ENCODE results near the gene SYPL1. TPM values are rescaled to one million over a fixed set of nuclear protein-coding genes. Genes with fewer than 3 reads are reported as not detected.

Gene SYPL1
- total RNA-seq, 1 experiment from 2014 or later: 47.5 TPM

DNA sequence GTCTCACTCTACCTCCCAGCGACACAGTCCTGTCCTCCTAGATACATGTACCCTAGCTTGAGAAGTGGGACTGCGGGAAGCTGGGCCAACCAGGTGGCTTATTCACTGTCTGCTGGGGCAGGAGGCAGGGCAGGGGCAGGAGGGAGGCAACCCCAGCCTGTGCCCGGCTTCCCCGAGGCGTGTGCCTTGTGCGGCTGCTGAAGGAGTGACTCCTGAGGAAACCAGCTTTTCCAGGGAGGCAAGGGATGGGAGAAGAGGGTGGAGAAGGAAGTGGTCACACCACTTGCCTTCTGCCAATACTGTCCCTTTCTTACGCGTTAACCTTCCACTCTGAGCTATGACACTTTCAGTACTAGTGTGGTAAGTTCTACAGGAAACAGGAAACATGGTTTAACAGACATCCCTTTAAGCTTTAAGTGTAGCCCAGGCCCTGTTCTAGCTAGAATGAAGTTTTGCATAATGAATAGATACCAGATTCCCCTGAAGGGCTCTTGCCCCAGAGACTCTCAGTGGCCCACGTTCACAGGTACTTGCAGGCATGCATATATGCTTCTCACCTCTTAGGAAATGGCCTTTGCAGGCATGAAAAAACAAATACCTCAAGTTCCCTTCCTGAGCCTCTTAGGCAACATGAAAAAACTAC is 40.6 kb downstream of the SYPL1 start:
- H3K27me3 ChIP-seq: no peaks in the 10 kb centered on the region
- H3K4me3 ChIP-seq: no peak overlapping the region
- H3K36me3 ChIP-seq: no peaks in the 10 kb centered on the region
- H3K9me3 ChIP-seq (replicated peaks): no peaks in the 10 kb centered on the region
- H3K27ac ChIP-seq: no peak overlapping the region
- H3K4me1 ChIP-seq: peaks cover 15% of the 10 kb centered on the region
- no peak for DNase-seq

- no peak for DNase-seq
- no peaks in the 10 kb centered on the region for H3K36me3 ChIP-seq
- no peaks in the 10 kb centered on the region for H3K27me3 ChIP-seq
- peaks cover 16% of the 10 kb centered on the region for H3K4me1 ChIP-seq
- H3K4me3 ChIP-seq: no peak overlapping the region
- H3K9me3 ChIP-seq (replicated peaks): no peaks in the 10 kb centered on the region
- no peak overlapping the region for H3K27ac ChIP-seq
Measured at GRCh38 chr7:106070567-106071254, 41.4 kb downstream of the SYPL1 start.

- H3K4me1 ChIP-seq: peaks cover 19% of the 10 kb centered on the region
- H3K27ac ChIP-seq: no peak overlapping the region
- no peaks in the 10 kb centered on the region for H3K9me3 ChIP-seq (replicated peaks)
- no peaks in the 10 kb centered on the region for H3K27me3 ChIP-seq
- DNase-seq: no peak
- no peaks in the 10 kb centered on the region for H3K36me3 ChIP-seq
- H3K4me3 ChIP-seq: no peak overlapping the region
Measured at GRCh38 chr7:106070201-106070551, 41.9 kb downstream of the SYPL1 start.

GRCh38 chr7:106069471-106070200 is 42.5 kb downstream of the SYPL1 start:
- Histone ChIP-seq H3K36me3 (no peaks in the 10 kb centered on the region), H3K9me3 (replicated peaks) (no peaks in the 10 kb centered on the region), H3K27me3 (no peaks in the 10 kb centered on the region), H3K4me1 (peaks cover 21% of the 10 kb centered on the region), H3K4me3 (no peak overlapping the region), H3K27ac (no peak overlapping the region)
- no peak for DNase-seq

- H3K4me1 ChIP-seq: peaks cover 25% of the 10 kb centered on the region
- H3K36me3 ChIP-seq: no peaks in the 10 kb centered on the region
- no peak overlapping the region for H3K4me3 ChIP-seq
- H3K27me3 ChIP-seq: no peaks in the 10 kb centered on the region
- DNase-seq: no peak
- H3K9me3 ChIP-seq (replicated peaks): no peaks in the 10 kb centered on the region
- no peak overlapping the region for H3K27ac ChIP-seq
Measured at GRCh38 chr7:106068986-106069385, 43.1 kb downstream of the SYPL1 start.

DNA sequence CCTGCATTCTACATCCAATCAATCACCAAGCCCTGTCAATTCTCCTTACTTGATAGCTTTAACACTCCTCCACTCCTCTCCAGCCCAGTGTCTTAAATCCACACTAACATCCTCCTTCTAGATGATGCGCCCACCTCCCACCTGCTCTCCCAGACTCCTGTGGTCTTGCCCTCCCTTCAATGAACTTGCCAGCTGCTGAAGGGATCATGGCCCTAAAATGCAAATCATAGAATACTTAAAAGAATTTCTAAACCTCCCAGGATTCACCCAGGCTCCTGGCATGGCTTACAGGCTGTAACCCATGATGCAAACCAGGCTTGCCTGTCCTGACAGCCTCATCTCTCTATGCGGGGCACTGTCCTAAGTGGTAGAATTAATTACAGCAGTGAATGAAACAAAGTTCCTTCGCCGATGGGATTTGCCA is 43.6 kb downstream of the SYPL1 start:
- DNase-seq: no peak
- no peak overlapping the region for H3K4me3 ChIP-seq
- H3K4me1 ChIP-seq: peaks cover 25% of the 10 kb centered on the region
- no peaks in the 10 kb centered on the region for H3K36me3 ChIP-seq
- H3K9me3 ChIP-seq (replicated peaks): no peaks in the 10 kb centered on the region
- no peak overlapping the region for H3K27ac ChIP-seq
- 0 out of 2 replicates have a peak, but pooled peaks cover 2% of the 10 kb centered on the region for H3K27me3 ChIP-seq

DNA sequence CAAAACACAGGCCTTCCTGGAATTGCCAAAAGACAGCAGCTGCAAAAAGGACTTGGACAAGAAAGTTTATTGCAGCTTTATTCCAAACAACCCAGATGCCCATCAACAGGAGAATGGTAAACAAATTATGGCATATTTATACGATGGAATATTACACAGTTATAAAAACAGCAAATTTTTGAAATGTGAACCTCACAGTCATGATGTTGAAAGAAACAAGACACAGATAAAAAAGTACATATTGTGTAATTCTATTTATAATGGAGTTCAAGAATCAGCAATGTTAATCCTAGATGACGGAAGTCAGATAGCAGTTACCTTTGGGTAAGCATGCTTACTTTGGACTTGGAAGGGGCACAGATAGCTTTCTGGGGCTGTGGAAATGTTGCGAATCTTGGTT is 44.4 kb downstream of the SYPL1 start:
- Histone ChIP-seq H3K4me1 (peaks cover 25% of the 10 kb centered on the region), H3K36me3 (no peaks in the 10 kb centered on the region), H3K9me3 (replicated peaks) (no peaks in the 10 kb centered on the region)

DNA sequence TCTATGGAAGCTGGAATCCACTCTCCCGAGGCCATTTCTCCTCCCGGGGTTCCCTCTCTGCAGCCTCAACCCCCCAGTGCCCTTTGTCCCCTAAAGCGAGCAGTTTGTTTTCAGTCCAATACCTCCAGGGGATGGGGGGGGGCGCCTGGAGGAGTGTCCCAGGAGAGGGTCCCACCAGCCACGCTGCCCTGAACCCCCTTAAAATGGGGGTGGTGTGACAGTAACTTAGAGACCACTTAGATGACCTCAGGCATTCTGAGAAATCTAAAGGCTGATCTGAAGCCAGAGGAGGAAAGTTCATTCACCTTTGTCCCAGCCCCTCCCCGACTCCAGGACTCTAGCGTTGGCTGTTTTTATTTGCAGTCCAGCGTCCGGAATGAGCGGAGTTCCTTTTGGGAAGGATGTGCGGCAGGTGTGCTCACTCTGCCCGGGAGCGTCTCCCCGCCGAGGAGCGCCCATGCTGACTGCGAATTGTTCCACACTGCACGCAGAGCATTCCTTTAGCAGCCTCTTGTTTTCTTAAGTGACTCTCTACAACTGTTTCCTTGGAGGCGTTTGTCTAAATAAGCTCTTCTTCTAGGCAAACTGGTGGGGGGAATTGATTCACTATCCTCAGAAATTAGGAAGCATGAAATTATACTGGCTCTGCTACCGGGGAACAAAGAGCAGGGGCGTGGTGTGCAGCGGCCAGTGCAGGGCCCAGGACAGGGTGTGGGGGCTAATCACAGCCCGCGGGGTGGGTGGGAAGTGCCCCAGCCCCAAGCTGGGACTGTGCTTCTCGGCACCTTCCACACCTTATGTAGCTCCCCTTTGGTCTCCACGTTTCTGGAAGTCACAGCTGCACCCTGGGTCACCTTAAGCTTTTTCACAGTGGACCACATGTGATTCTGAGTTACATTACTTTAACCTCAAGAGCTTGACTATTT is 46.3 kb downstream of the SYPL1 start:
- Histone ChIP-seq H3K9me3 (replicated peaks) (no peaks in the 10 kb centered on the region), H3K27me3 (0 out of 2 replicates have a peak, but pooled peaks cover 3% of the 10 kb centered on the region), H3K27ac (no peak overlapping the region), H3K36me3 (no peaks in the 10 kb centered on the region), H3K4me3 (peak overlapping the region; percentile 36), H3K4me1 (peaks cover 16% of the 10 kb centered on the region)
- DNase-seq: peak in 1 of 2 experiments; percentile 37

More for the DNA sequence above, 44.4 kb downstream of the SYPL1 start:
- no peak overlapping the region for H3K27ac ChIP-seq
- 0 out of 2 replicates have a peak, but pooled peaks cover 3% of the 10 kb centered on the region for H3K27me3 ChIP-seq
- no peak for DNase-seq
- no peak overlapping the region for H3K4me3 ChIP-seq

GRCh38 chr7:106064771-106065574 is 47.1 kb downstream of the SYPL1 start:
- peak overlapping the region; percentile 36 for H3K4me3 ChIP-seq
- no peaks in the 10 kb centered on the region for H3K9me3 ChIP-seq (replicated peaks)
- H3K27me3 ChIP-seq: 0 out of 2 replicates have a peak, but pooled peaks cover 3% of the 10 kb centered on the region
- peaks cover 16% of the 10 kb centered on the region for H3K4me1 ChIP-seq
- peak overlapping the region; percentile 14; the same call in 1 of the 2 replicates for H3K27ac ChIP-seq
- H3K36me3 ChIP-seq: no peaks in the 10 kb centered on the region
- DNase-seq: peak; percentile 84 to 85

GRCh38 chr7:106064316-106064715 is 47.8 kb downstream of the SYPL1 start:
- Histone ChIP-seq H3K4me3 (no peak overlapping the region), H3K27me3 (0 out of 2 replicates have a peak, but pooled peaks cover 3% of the 10 kb centered on the region), H3K9me3 (replicated peaks) (no peaks in the 10 kb centered on the region), H3K36me3 (no peaks in the 10 kb centered on the region), H3K27ac (no peak overlapping the region; the same call in 1 of the 2 replicates), H3K4me1 (peaks cover 16% of the 10 kb centered on the region)
- peak; percentile 37 to 63 for DNase-seq

DNA sequence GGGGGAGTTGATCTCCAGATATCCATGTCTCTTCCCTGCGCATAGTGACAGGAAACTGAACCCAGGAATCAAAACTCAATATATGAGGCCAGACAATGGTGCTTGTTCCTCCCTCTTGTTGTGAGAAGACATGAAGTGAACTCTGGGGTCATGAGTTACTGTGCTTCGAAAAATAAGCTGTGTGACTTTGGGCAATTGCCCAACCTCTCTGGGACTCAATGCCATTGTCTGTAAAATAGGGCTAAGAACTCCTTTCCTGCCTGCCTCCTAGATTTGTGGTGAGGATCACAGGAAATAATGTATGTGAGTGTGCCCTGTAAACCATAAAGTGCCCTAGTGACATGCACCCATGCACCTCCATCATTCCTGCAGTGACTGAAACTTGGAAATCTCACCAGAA is 48.4 kb downstream of the SYPL1 start:
- H3K4me3 ChIP-seq: no peak overlapping the region
- no peaks in the 10 kb centered on the region for H3K9me3 ChIP-seq (replicated peaks)
- DNase-seq: no peak
- peaks cover 12% of the 10 kb centered on the region for H3K4me1 ChIP-seq
- no peaks in the 10 kb centered on the region for H3K36me3 ChIP-seq
- H3K27ac ChIP-seq: no peak overlapping the region
- H3K27me3 ChIP-seq: peaks cover 3% of the 10 kb centered on the region; the same call in 1 of the 2 replicates

DNA sequence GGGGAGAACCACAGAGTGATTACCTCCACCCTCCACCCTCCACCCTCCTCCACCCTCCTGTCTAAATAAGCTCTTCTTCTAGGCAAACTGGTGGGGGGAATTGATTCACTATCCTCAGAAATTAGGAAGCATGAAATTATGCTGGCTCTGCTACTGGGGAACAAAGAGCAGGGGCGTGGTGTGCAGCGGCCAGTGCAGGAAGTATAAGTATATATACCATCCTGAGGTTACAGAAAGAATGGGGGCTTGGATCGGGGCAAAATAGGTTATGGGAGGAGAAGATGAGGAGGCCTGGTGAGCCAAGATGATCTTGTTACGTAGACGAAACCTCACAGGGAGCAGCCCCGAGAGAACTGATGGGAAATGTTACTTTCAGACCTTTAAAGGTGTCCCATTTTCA is 49.1 kb downstream of the SYPL1 start:
- Histone ChIP-seq H3K27ac (no peak overlapping the region), H3K4me3 (no peak overlapping the region), H3K9me3 (replicated peaks) (no peaks in the 10 kb centered on the region), H3K27me3 (peaks cover 3% of the 10 kb centered on the region; the same call in 1 of the 2 replicates), H3K4me1 (peaks cover 11% of the 10 kb centered on the region), H3K36me3 (no peaks in the 10 kb centered on the region)
- DNase-seq: no peak

- peaks cover 11% of the 10 kb centered on the region for H3K4me1 ChIP-seq
Measured at GRCh38 chr7:106062521-106062931, 49.6 kb downstream of the SYPL1 start.

More at GRCh38 chr7:106062521-106062931, 49.6 kb downstream of the SYPL1 start:
- Histone ChIP-seq H3K27ac (no peak overlapping the region), H3K4me3 (no peak overlapping the region), H3K9me3 (replicated peaks) (no peaks in the 10 kb centered on the region), H3K36me3 (no peaks in the 10 kb centered on the region), H3K27me3 (peaks cover 3% of the 10 kb centered on the region; the same call in 1 of the 2 replicates)
- DNase-seq: no peak
